SK-N-SH treated with all-trans-retinoic acid at 6 μM for 48 hours (cell line): ENCODE data around the gene GPR3.

ENCODE experiments used
- ATAC-seq: fragments of 200-7000 bp; cut with Tn5 transposase; 3 replicates; pipeline ENCODE4 v1.9.1; 2020; ENCODE audit warnings: mild to moderate bottlenecking, moderate library complexity
- BACH2 ChIP-seq: fragments of 250-450 bp; sonication (Bioruptor Pico); IDR thresholded peaks from 2 replicates; pipeline ENCODE4 v1.9.0; 2021; ENCODE audit warnings: mild to moderate bottlenecking, borderline replicate concordance
- CREB5 ChIP-seq: fragments of 250-450 bp; sonication (Bioruptor Pico); IDR thresholded peaks from 2 replicates; pipeline ENCODE4 v1.5.1; 2020; ENCODE audit warnings: low read depth, mild to moderate bottlenecking, moderate library complexity
- CSDC2 ChIP-seq: fragments of 250-450 bp; sonication (Bioruptor Pico); IDR thresholded peaks from 2 replicates; pipeline ENCODE4 v1.5.0; 2020; ENCODE audit warnings: mild to moderate bottlenecking, moderate library complexity
- CSRNP3 ChIP-seq: fragments of 250-450 bp; sonication (Bioruptor Pico); IDR thresholded peaks from 2 replicates; pipeline ENCODE4 v1.5.1; 2021; ENCODE audit warnings: mild to moderate bottlenecking, moderate library complexity
- ESRRG ChIP-seq: fragments of 250-450 bp; sonication (Bioruptor Pico); IDR thresholded peaks from 2 replicates; pipeline ENCODE4 v1.6.1; 2021; ENCODE audit warnings: mild to moderate bottlenecking
- GLIS3 ChIP-seq: fragments of 250-450 bp; sonication (Bioruptor Pico); IDR thresholded peaks from 2 replicates; pipeline ENCODE4 v1.5.0; 2020; ENCODE audit warnings: mild to moderate bottlenecking, moderate library complexity
- ISL1 ChIP-seq: fragments of 250-450 bp; sonication (Bioruptor Pico); IDR thresholded peaks from 2 replicates; pipeline ENCODE4 v2.1.2; 2022; ENCODE audit warnings: mild to moderate bottlenecking, moderate library complexity
- OSR1 ChIP-seq: fragments of 250-450 bp; sonication (Bioruptor Pico); IDR thresholded peaks from 2 replicates; pipeline ENCODE4 v1.8.0; 2022; ENCODE audit warnings: moderate library complexity, mild to moderate bottlenecking, inconsistent platforms
- PATZ1 ChIP-seq: fragments of 250-450 bp; sonication (Bioruptor Pico); IDR thresholded peaks from 2 replicates; pipeline ENCODE4 v1.8.0; 2020; ENCODE audit warnings: mild to moderate bottlenecking, moderate library complexity, borderline replicate concordance
- POU6F1 ChIP-seq: fragments of 250-450 bp; sonication (Bioruptor Pico); IDR thresholded peaks from 2 replicates; pipeline ENCODE4 v1.8.0; 2021; ENCODE audit warnings: low read depth, mild to moderate bottlenecking, moderate library complexity, borderline replicate concordance
- PPARA ChIP-seq: fragments of 250-450 bp; sonication (Bioruptor Pico); IDR thresholded peaks from 2 replicates; pipeline ENCODE4 v1.5.0; 2020; ENCODE audit warnings: mild to moderate bottlenecking, borderline replicate concordance
- SNAI2 ChIP-seq: fragments of 250-450 bp; sonication (Bioruptor Pico); IDR thresholded peaks from 2 replicates; pipeline ENCODE4 v1.5.0; 2020; ENCODE audit warnings: mild to moderate bottlenecking, moderate library complexity
- TCF4 ChIP-seq: fragments of 250-450 bp; sonication (Bioruptor Pico); IDR thresholded peaks from 2 replicates; pipeline ENCODE4 v1.8.0; 2021; ENCODE audit warnings: mild to moderate bottlenecking, moderate library complexity, borderline replicate concordance
- TOX ChIP-seq: fragments of 250-450 bp; sonication (Bioruptor Pico); IDR thresholded peaks from 2 replicates; pipeline ENCODE4 v1.8.0; 2021; ENCODE audit warnings: mild to moderate bottlenecking, moderate library complexity, borderline replicate concordance
- TSHZ2 ChIP-seq: fragments of 250-450 bp; sonication (Bioruptor Pico); IDR thresholded peaks from 2 replicates; pipeline ENCODE4 v1.5.0; 2020; ENCODE audit warnings: mild to moderate bottlenecking, moderate library complexity
- ZC3H10 ChIP-seq: fragments of 250-450 bp; sonication (Bioruptor Pico); IDR thresholded peaks from 2 replicates; pipeline ENCODE4 v1.5.1; 2021; ENCODE audit warnings: mild to moderate bottlenecking, moderate library complexity
- ZFP3 ChIP-seq: fragments of 250-450 bp; sonication (Bioruptor Pico); IDR thresholded peaks from 2 replicates; pipeline ENCODE4 v1.5.0; 2020; ENCODE audit warnings: mild to moderate bottlenecking, moderate library complexity
- ZFP30 ChIP-seq: fragments of 450-650 bp; formaldehyde crosslinking; IDR thresholded peaks from 2 replicates; pipeline ENCODE4 v1.5.0; 2022; ENCODE audit warnings: mild to moderate bottlenecking, moderate library complexity
- ZNF565 ChIP-seq: fragments of 450-650 bp; formaldehyde crosslinking; conservative IDR thresholded peaks from 2 replicates; pipeline ENCODE4 v1.5.0; 2020; ENCODE audit warnings: low read depth, mild to moderate bottlenecking, moderate library complexity
- ZNF70 ChIP-seq: fragments of 450-650 bp; formaldehyde crosslinking; IDR thresholded peaks from 2 replicates; pipeline ENCODE4 v1.5.0; 2020; ENCODE audit warnings: mild to moderate bottlenecking, moderate library complexity
- ZNF8 ChIP-seq: fragments of 450-650 bp; formaldehyde crosslinking; IDR thresholded peaks from 2 replicates; pipeline ENCODE4 v1.5.0; 2020; ENCODE audit warnings: mild to moderate bottlenecking, moderate library complexity

The GPR3 gene

GRCh38 chr1:27343639-27344025 lies 48.8 kb upstream of the GPR3 start:
- TF ChIP-seq SNAI2 (CRISPR knock-in tag): no peak
- TF ChIP-seq TCF4 (CRISPR knock-in tag): no peak
- no peak for TF ChIP-seq POU6F1
- TF ChIP-seq ZC3H10: no peak
- TF ChIP-seq ZNF8 (CRISPR knock-in tag): no peak
- no peak for TF ChIP-seq GLIS3 (CRISPR knock-in tag)
- TF ChIP-seq BACH2 (CRISPR knock-in tag): no peak
- TF ChIP-seq, all 23 proteins: peak for 0
- ATAC-seq: no peak

GRCh38 chr1:27345272-27345671 lies 47.1 kb upstream of the GPR3 start:
- TF ChIP-seq PPARA (no peak), ZC3H10 (no peak), ZNF565 (CRISPR knock-in tag) (no peak), GLIS3 (CRISPR knock-in tag) (no peak), CSDC2 (CRISPR knock-in tag) (no peak), BACH2 (CRISPR knock-in tag) (no peak), CSRNP3 (CRISPR knock-in tag) (no peak), ISL1 (CRISPR knock-in tag) (no peak), ZNF70 (CRISPR knock-in tag) (no peak), ZNF8 (CRISPR knock-in tag) (no peak), OSR1 (CRISPR knock-in tag) (no peak), ZFP3 (CRISPR knock-in tag) (no peak)
- ATAC-seq: no peak

GRCh38 chr1:27346357-27346756 lies 46.1 kb upstream of the GPR3 start:
- TF ChIP-seq TSHZ2 (CRISPR knock-in tag): no peak
- no peak for TF ChIP-seq CREB5 (CRISPR knock-in tag)
- no peak for ATAC-seq

- ATAC-seq: no peak
- TF ChIP-seq ZFP30 (CRISPR knock-in tag) (no peak), ZNF70 (CRISPR knock-in tag) (no peak), GLIS3 (CRISPR knock-in tag) (no peak), ISL1 (CRISPR knock-in tag) (no peak)
Measured at GRCh38 chr1:27346991-27347624, 45.3 kb upstream of the GPR3 start.

- peak; percentile 79 for ATAC-seq
- no peak for TF ChIP-seq PATZ1
- no peak for TF ChIP-seq CSDC2 (CRISPR knock-in tag)
- no peak for TF ChIP-seq POU6F1
- no peak for TF ChIP-seq ESRRG
- TF ChIP-seq ISL1 (CRISPR knock-in tag): no peak
- no peak for TF ChIP-seq PPARA
- TF ChIP-seq TOX (CRISPR knock-in tag): no peak
Measured at GRCh38 chr1:27348861-27349783, 43.3 kb upstream of the GPR3 start.
